IPS-NIHi11 (cell line): ENCODE data around the gene ZNF662.
A peak's percentile ranks its signal among the peaks of the same experiment; 100 is the strongest.

Experiments used
- DNase-seq: peaks from one replicate; pipeline ENCODE4 v3.0.0; 2012; ENCODE audit warnings: mixed read lengths, low spot score

Gene ZNF662

GRCh38 chr3:42887084-42887483, 18.9 kb upstream of the ZNF662 start:
- DNase-seq, result no peak

GRCh38 chr3:42891042-42891441, 14.9 kb upstream of the ZNF662 start:
- peak; percentile 34 for DNase-seq

GRCh38 chr3:42892169-42892568, 13.8 kb upstream of the ZNF662 start:
- no peak for DNase-seq

- no peak for DNase-seq
Observed at GRCh38 chr3:42892807-42893206, 13.1 kb upstream of the ZNF662 start.

- no peak for DNase-seq
Observed at GRCh38 chr3:42894698-42895579, 11.0 kb upstream of the ZNF662 start.

DNA sequence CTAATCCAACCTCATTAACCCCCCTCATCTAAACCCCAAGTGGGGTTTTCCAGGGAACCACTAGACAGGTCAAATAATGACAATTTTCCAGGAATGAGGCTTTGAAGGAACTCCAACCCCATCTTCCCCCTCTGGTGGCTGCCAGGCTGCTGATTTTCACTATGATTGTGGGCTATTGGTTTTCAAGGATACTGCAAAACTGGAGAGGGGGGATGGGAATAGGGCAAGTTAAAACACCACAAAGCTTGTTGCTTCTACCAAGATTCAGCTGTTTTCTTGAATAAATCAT, 10.4 kb upstream of the ZNF662 start:
- no peak for DNase-seq

GRCh38 chr3:42898896-42899675, 6.9 kb upstream of the ZNF662 start:
- DNase-seq, result no peak

DNA sequence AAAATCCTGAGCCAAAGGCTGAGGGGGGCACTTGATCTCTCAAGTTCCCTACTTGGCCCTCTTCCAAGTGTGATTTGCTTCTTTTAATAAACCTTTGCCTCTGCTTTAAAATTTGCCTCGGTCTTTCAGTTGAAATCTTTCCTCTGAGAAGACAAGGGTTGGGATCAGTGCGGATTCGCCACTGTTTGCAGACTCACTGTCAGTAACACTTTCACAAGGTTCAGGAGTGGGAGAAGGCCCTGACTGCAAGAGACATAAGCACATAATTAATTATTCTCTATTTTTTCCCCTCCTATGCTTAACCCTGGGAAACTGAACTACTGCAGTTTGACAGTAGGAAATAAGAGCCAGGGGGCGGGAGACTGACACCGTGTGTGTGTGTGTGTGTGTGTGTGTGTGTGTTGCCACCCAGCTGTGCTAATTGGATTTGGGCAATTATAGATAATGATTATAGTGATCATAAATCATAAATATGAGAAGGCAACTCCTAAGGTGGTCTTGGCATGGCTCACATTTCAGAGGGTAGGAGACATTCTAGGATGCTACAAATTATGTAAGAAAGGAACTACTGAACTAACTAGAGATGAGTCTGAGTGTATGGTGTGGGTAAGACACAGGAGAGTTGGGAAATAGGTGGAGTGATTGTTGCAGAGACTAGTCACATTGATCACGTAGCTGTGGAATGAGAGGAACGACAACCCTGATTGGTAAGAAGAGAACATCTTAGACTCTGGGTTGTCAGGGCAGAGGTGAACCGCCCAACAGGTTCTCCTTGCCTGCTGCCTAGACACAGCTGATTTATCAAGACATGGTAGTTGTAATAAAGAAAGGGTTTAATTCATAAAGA, 5.5 kb upstream of the ZNF662 start:
- no peak for DNase-seq

DNA sequence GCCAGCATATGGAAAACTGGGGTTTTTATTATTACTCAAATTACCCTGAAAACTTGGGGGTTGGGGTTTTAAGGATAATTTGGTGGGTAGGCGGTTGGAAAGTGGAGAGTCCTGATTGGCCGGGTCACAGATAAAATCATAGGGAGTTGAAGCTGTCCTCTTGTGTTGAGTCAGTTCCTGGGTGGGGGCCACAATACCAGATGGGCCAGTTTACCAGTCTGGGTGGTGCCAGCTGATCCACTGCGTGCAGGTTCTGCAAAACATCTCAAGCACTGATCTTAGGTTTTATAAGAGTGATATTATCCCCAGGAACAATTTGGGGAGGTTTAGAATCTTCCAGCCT, 4.9 kb upstream of the ZNF662 start:
- DNase-seq, result no peak

- no peak for DNase-seq
Observed at GRCh38 chr3:42902257-42902656, 3.7 kb upstream of the ZNF662 start.

DNA sequence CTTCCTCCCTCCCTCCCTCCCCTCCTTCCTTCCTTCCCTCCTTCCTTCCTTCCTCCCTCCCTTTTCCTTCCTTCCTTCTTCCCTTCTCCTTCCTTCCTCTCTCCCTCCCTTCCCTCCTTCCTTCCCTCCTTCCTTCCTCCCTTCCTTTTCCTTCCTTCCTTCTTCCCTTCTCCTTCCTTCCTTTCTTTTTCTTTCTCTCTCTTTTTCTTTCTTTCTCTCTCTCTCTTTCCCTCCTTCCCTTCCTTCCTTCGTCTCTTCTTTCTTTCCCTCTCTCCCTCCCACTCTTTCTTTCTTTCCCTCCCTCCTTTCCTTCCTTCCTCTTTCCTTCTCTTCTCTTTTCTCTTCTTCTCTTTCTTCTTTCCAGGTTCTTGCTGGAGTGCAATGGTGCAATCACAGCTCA, 1.9 kb upstream of the ZNF662 start:
- DNase-seq, result no peak

DNA sequence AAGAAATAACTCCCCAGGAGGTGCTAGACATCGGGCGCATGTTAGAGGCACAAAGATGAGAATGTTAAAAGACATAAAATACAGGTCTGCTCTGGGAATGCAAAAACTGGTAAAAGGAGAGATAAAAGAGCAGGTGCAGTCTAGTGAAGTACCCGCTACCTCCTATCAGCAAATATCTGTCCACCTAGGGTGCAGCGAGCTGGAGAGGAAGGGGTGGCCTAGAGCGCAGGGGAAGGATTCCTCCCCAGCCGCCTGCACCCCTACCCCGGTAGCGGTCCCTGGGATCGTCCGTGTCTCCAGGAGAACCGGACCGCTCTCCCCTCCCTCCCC, 237 bp upstream of the ZNF662 start:
- DNase-seq, result no peak

DNA sequence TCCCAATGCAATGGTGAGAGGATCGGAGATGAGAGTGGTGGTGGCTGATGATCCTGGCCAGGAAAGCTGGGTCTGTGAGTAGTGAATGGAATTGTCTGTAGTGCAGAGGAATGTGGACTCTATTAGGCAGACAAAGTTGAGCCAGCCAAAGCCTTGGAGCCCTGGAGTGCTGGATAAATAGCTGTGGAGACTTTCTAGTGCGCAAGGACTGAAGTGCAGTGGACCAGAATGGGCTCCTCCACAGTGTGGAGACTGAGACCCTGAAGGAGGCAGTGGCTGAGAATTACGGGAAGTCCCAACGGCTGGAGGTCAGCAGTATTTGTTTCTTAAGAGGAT, 874 bp downstream of the ZNF662 start:
- no peak for DNase-seq

- no peak for DNase-seq
Observed at GRCh38 chr3:42908675-42909074, 2.7 kb downstream of the ZNF662 start.

DNA sequence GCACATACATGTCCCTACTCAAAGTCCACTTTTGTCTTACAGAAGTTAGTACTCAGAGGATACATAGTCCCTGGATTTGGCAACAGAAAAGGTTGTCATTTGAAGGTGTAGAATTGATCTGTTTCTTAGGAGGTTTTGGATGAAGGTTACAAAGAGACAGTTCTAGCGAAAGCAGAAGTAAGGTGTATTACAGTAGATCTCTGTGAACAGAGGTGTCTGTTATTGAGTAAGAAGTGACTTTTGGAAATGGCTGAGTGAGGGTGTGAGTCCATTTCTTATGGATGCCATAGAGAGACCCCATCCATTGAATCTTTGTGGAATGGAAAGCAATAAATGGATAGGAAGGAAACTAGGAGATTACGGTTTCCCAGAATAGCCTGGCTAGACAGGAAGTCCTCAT, 5.6 kb downstream of the ZNF662 start:
- DNase-seq, result no peak

GRCh38 chr3:42914771-42915515, 9.0 kb downstream of the ZNF662 start:
- DNase-seq, result no peak

- no peak for DNase-seq
Observed at GRCh38 chr3:42923606-42924005, 17.7 kb downstream of the ZNF662 start.

GRCh38 chr3:42926310-42926709, 20.4 kb downstream of the ZNF662 start:
- DNase-seq, result no peak

DNA sequence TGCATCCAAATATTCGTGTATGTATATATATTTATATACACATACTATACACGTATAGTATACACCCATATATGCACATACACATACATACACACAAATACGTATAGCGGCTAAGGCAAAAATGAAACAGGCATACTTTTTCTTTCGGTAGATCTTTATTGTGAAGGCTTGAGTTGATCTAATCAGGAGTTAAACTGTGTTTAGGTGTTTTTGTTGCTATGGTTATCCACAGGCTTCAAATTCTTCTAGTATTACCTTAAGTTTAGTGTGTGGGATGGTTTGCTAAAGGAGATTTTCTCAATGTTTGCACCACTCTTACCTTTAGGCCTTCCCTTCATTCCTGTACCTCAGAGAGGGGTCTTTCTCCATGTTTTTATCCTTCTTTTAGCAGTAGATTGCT, 28.2 kb downstream of the ZNF662 start:
- DNase-seq, result no peak

GRCh38 chr3:42934910-42935309, 29.0 kb downstream of the ZNF662 start:
- no peak for DNase-seq

DNA sequence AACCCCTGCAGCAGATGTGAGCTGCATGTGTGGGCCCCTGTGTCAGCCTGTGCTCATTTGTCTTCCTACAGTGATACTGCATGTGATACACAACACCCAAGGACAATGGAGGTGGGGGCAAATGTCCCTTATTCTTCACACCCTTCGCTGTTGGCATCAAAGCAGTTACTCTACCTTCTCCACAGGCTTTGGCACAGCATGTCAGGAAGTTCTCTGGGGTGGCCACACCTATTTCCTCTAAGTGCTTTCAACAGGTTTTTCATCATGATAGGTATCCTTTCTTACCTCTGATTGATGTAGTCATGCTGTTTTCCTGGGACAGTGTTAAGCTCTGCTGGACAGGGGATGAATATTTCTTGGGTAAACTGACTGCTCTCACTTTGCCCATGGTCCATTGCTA, 29.5 kb downstream of the ZNF662 start:
- DNase-seq, result no peak
